Measurements from ENCODE around the gene ATXN1.

The ATXN1 gene

DNA sequence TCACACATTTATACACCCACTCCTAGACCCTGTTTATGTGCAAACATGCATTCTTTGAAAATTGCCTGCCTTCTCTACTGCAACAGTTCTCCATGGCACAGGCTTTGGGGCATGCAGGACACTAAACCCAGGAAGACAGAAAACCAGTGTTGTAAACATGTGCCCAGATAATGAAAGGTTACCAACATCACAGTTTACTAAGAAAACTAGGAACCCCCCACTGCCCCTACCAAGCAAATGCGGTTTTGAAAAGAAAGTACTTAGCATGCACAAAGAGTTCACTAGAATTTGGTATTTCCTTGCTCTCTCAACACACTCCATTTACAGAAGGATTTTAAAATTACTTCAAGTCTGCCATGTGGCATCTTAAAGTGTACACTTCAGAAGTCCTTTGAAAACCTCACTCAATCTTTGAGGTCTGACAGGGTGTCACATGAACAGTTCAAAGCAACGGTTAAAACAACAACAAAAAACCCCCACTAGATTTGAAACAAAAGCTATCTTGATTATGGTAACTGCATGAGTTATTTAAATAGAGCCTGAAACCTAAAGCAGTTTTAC lies 277.9 kb downstream of the ATXN1 start:
- no peak for ATAC-seq
- TF ChIP-seq TCF4 (CRISPR knock-in tag; IDR thresholded peaks at IDR 0.05; ENCODE audit: borderline replicate concordance) (no peak), OSR1 (CRISPR knock-in tag; IDR thresholded peaks at IDR 0.05) (no peak), SNAI2 (CRISPR knock-in tag; IDR thresholded peaks at IDR 0.05) (no peak), ISL1 (CRISPR knock-in tag; IDR thresholded peaks at IDR 0.05) (no peak), ARNTL (CRISPR knock-in tag; IDR thresholded peaks at IDR 0.05; ENCODE audit: borderline replicate concordance, low read depth) (no peak), PPARA (CRISPR knock-in tag; IDR thresholded peaks at IDR 0.05; ENCODE audit: borderline replicate concordance) (no peak), BACH2 (CRISPR knock-in tag; IDR thresholded peaks at IDR 0.05; ENCODE audit: borderline replicate concordance) (no peak), ZNF565 (CRISPR knock-in tag; conservative IDR thresholded peaks at IDR 0.05; ENCODE audit: low read depth) (no peak), ZFP30 (CRISPR knock-in tag; IDR thresholded peaks at IDR 0.05) (no peak), ZNF8 (CRISPR knock-in tag; IDR thresholded peaks at IDR 0.05) (no peak), ZC3H10 (CRISPR knock-in tag; IDR thresholded peaks at IDR 0.05) (no peak), ZFP3 (CRISPR knock-in tag; IDR thresholded peaks at IDR 0.05) (no peak), ESRRG (CRISPR knock-in tag; IDR thresholded peaks at IDR 0.05) (no peak), GLIS3 (CRISPR knock-in tag; IDR thresholded peaks at IDR 0.05) (no peak)
- TF ChIP-seq, protein P1, sequence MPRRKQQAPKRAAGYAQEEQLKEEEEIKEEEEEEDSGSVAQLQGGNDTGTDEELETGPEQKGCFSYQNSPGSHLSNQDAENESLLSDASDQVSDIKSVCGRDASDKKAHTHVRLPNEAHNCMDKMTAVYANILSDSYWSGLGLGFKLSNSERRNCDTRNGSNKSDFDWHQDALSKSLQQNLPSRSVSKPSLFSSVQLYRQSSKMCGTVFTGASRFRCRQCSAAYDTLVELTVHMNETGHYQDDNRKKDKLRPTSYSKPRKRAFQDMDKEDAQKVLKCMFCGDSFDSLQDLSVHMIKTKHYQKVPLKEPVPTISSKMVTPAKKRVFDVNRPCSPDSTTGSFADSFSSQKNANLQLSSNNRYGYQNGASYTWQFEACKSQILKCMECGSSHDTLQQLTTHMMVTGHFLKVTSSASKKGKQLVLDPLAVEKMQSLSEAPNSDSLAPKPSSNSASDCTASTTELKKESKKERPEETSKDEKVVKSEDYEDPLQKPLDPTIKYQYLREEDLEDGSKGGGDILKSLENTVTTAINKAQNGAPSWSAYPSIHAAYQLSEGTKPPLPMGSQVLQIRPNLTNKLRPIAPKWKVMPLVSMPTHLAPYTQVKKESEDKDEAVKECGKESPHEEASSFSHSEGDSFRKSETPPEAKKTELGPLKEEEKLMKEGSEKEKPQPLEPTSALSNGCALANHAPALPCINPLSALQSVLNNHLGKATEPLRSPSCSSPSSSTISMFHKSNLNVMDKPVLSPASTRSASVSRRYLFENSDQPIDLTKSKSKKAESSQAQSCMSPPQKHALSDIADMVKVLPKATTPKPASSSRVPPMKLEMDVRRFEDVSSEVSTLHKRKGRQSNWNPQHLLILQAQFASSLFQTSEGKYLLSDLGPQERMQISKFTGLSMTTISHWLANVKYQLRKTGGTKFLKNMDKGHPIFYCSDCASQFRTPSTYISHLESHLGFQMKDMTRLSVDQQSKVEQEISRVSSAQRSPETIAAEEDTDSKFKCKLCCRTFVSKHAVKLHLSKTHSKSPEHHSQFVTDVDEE (CRISPR knock-in tag; IDR thresholded peaks at IDR 0.05), result no peak
- TF ChIP-seq, protein P2, sequence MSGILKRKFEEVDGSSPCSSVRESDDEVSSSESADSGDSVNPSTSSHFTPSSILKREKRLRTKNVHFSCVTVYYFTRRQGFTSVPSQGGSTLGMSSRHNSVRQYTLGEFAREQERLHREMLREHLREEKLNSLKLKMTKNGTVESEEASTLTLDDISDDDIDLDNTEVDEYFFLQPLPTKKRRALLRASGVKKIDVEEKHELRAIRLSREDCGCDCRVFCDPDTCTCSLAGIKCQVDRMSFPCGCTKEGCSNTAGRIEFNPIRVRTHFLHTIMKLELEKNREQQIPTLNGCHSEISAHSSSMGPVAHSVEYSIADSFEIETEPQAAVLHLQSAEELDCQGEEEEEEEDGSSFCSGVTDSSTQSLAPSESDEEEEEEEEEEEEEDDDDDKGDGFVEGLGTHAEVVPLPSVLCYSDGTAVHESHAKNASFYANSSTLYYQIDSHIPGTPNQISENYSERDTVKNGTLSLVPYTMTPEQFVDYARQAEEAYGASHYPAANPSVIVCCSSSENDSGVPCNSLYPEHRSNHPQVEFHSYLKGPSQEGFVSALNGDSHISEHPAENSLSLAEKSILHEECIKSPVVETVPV (CRISPR knock-in tag; IDR thresholded peaks at IDR 0.05), result no peak
- TF ChIP-seq, protein P3, sequence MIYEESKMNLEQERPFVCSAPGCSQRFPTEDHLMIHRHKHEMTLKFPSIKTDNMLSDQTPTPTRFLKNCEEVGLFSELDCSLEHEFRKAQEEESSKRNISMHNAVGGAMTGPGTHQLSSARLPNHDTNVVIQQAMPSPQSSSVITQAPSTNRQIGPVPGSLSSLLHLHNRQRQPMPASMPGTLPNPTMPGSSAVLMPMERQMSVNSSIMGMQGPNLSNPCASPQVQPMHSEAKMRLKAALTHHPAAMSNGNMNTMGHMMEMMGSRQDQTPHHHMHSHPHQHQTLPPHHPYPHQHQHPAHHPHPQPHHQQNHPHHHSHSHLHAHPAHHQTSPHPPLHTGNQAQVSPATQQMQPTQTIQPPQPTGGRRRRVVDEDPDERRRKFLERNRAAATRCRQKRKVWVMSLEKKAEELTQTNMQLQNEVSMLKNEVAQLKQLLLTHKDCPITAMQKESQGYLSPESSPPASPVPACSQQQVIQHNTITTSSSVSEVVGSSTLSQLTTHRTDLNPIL (CRISPR knock-in tag; IDR thresholded peaks at IDR 0.05; ENCODE audit: low read depth), result no peak

DNA sequence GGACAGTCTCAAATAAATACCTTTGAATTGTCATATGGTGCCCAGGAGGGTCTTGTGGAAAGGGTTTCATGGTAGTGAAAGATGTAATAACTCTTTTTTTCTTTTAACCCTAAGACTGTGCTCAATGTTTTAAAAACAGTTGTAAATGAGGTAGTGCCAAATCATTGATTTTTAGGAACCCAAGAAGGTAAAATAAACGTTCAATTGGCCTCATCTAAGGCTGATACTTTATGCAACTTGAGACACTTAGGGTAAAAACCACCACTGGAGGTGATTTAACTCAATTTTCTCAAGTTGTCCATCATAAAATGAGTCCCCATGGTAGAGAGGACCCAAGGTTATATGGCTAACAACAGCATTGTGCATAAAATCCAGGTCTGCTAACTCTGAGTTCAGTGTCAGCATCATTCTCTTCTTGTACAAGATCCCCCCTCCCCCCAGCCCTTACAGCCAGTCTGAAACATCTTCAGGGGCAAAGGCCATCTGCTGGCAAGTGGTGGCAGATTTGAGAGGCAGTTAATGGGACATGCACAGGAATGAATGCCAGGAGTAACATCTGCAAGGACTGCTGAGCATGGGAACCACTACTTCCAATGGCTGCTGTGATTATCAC lies 278.5 kb downstream of the ATXN1 start:
- TF ChIP-seq CSDC2 (CRISPR knock-in tag; IDR thresholded peaks at IDR 0.05) (no peak), ZFP30 (CRISPR knock-in tag; IDR thresholded peaks at IDR 0.05) (no peak), ZC3H10 (CRISPR knock-in tag; IDR thresholded peaks at IDR 0.05) (no peak), BACH2 (CRISPR knock-in tag; IDR thresholded peaks at IDR 0.05; ENCODE audit: borderline replicate concordance) (no peak), PPARA (CRISPR knock-in tag; IDR thresholded peaks at IDR 0.05; ENCODE audit: borderline replicate concordance) (no peak), SNAI2 (CRISPR knock-in tag; IDR thresholded peaks at IDR 0.05) (no peak), OSR1 (CRISPR knock-in tag; IDR thresholded peaks at IDR 0.05) (no peak), ZFP3 (CRISPR knock-in tag; IDR thresholded peaks at IDR 0.05) (no peak), TCF4 (CRISPR knock-in tag; IDR thresholded peaks at IDR 0.05; ENCODE audit: borderline replicate concordance) (no peak), GLIS3 (CRISPR knock-in tag; IDR thresholded peaks at IDR 0.05) (no peak), TOX (CRISPR knock-in tag; IDR thresholded peaks at IDR 0.05; ENCODE audit: borderline replicate concordance) (no peak), ESRRG (CRISPR knock-in tag; IDR thresholded peaks at IDR 0.05) (no peak), ARNTL (CRISPR knock-in tag; IDR thresholded peaks at IDR 0.05; ENCODE audit: borderline replicate concordance, low read depth) (no peak), ZNF565 (CRISPR knock-in tag; conservative IDR thresholded peaks at IDR 0.05; ENCODE audit: low read depth) (no peak), RARB (CRISPR knock-in tag; IDR thresholded peaks at IDR 0.05) (no peak), ZNF70 (CRISPR knock-in tag; IDR thresholded peaks at IDR 0.05) (no peak)
- TF ChIP-seq, protein P2 (CRISPR knock-in tag; IDR thresholded peaks at IDR 0.05), result no peak
- TF ChIP-seq, protein P3 (CRISPR knock-in tag; IDR thresholded peaks at IDR 0.05; ENCODE audit: low read depth), result no peak
- TF ChIP-seq, protein P4, sequence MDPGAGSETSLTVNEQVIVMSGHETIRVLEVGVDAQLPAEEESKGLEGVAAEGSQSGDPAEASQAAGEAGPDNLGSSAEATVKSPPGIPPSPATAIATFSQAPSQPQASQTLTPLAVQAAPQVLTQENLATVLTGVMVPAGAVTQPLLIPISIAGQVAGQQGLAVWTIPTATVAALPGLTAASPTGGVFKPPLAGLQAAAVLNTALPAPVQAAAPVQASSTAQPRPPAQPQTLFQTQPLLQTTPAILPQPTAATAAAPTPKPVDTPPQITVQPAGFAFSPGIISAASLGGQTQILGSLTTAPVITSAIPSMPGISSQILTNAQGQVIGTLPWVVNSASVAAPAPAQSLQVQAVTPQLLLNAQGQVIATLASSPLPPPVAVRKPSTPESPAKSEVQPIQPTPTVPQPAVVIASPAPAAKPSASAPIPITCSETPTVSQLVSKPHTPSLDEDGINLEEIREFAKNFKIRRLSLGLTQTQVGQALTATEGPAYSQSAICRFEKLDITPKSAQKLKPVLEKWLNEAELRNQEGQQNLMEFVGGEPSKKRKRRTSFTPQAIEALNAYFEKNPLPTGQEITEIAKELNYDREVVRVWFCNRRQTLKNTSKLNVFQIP (CRISPR knock-in tag; IDR thresholded peaks at IDR 0.05; ENCODE audit: borderline replicate concordance, low read depth), result no peak
- TF ChIP-seq, protein P1 (CRISPR knock-in tag; IDR thresholded peaks at IDR 0.05), result no peak
- no peak for ATAC-seq
